Choroid plexus epithelial cell (primary cell): ENCODE measurements around the gene TCF4.

Source experiments
- DNase-seq: peaks from one replicate; pipeline ENCODE4 v3.0.0-alpha.2; 2010; ENCODE audit warnings: low read depth
- H3K4me3 ChIP-seq: 2 replicates; pipeline ENCODE4 v1.5.1; 2011; ENCODE audit warnings: low read depth, mild to moderate bottlenecking, control low read depth, low read length, moderate library complexity
- TF ChIP-seq, protein P1 (sequence below): conservative IDR thresholded peaks from 2 replicates; pipeline ENCODE4 v1.5.1; 2011; ENCODE audit warnings: low read depth, mild to moderate bottlenecking, control low read depth, inconsistent platforms, low read length, moderate library complexity

TCF4 gene

DNA sequence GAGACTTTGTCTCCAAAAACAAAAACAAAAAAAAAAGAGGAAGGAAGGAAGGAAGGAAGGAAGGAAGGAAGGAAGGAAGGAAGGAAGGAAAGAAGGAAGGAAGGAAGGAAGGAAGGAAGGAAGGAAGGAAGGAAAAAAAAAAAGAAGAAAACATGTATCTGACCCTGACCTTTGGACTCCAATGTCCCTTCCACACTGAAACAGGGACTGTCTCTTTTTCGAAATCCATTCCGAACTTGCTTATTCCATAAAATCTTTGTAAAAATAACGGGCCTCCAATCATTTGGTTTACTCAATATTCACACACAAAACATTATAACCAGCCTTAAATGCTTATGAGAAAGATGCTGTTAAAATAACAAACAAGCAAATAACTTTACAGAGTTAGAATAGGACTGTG is 225.7 kb downstream of the TCF4 start:
- DNase-seq: no peak
- TF ChIP-seq, protein P1, sequence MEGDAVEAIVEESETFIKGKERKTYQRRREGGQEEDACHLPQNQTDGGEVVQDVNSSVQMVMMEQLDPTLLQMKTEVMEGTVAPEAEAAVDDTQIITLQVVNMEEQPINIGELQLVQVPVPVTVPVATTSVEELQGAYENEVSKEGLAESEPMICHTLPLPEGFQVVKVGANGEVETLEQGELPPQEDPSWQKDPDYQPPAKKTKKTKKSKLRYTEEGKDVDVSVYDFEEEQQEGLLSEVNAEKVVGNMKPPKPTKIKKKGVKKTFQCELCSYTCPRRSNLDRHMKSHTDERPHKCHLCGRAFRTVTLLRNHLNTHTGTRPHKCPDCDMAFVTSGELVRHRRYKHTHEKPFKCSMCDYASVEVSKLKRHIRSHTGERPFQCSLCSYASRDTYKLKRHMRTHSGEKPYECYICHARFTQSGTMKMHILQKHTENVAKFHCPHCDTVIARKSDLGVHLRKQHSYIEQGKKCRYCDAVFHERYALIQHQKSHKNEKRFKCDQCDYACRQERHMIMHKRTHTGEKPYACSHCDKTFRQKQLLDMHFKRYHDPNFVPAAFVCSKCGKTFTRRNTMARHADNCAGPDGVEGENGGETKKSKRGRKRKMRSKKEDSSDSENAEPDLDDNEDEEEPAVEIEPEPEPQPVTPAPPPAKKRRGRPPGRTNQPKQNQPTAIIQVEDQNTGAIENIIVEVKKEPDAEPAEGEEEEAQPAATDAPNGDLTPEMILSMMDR: no peak
- no peak overlapping the region for H3K4me3 ChIP-seq

DNA sequence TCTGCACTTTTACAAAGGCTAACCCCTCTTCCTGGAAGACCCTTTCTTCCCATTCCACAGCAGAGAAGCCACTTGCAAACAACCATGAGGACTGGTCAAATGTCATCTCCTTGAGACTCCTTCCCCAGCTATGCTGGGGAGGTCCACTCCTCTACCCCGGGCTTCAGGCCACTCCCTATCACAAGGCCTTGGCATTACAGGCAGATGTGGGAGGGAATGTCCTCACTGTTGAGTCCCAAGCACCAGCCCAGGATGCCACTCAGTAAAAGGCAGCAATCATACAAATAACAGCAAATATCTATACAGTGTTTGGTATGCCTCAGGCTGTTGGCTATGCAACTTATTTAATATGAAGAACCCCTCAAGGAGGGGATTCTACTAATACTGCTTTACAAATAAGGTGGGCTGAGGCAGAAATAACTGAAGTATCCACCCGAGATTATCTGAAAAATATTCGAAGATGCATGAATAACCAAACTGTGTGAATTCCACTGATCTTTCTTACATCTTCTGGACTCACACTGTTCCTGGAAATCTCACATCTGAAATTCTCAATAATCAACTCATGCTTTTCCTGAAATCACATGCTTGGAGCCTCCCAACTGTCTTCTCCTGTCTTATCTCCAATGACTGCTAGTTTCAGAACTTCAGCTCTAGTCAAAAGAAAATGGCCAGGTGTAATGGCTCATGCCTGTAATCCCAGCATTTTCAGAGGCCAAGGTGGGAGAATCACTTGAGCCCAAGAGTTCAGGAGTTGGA is 226.3 kb downstream of the TCF4 start:
- H3K4me3 ChIP-seq: no peak overlapping the region
- no peak for DNase-seq
- TF ChIP-seq, protein P1: no peak

DNA sequence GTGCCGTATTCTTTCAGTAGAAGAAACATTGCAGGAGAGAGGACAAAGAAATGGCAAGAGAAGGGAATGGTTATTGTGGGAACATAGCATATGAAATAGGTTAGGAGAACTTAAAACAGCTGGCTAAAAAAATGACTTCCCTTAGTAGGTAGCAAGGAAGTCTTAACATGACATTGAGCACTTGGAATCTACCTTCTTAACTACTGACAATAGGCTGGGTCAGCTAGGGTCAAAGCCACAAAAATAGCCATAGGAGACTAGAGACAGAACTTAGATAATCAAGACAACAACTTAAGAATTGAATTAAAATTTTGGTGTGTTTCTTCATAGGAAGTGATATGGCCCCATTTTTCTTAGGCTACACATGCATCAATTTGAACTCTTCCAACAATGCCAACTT is 227.9 kb downstream of the TCF4 start:
- no peak overlapping the region for H3K4me3 ChIP-seq
- DNase-seq: no peak
- TF ChIP-seq, protein P1: no peak

DNA sequence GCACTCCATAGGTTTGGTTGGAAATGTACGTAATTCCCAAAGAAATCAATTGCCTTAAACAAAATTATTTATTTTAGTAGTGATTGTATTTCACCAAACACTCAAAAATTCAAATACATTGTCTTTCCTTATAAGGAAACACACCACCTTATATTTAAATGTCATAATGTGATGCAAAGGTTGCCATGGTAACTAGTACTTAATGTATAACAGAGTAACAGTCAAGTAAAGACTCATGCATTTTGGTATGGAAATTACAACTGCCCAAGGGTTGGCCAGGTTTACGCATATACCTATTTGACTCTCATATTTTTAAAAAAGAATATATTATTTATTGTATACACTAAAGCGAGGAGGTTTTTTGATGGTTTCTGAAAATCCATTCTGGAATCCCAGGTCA is 231.2 kb downstream of the TCF4 start:
- TF ChIP-seq, protein P1: no peak
- H3K4me3 ChIP-seq: no peak overlapping the region
- DNase-seq: no peak

DNA sequence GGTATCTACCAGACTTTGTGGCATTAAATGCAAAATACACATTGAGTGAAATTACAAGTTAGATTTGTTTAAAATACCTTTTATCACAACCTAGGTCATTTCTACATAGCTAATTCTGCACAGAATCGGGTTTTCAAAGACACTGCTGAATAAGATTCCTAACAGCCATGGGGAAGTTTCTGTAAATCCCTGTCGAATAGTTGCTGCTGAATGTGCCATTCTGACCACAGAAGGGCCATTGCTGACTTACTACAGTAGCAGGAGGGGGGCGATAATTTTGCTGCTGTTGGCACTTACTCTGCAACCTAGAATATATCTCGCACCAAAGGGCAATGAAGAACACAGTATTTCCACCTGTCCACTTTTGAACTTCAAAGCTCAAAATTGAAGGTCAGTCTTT is 232.8 kb downstream of the TCF4 start:
- no peak overlapping the region for H3K4me3 ChIP-seq
- no peak for DNase-seq
- TF ChIP-seq, protein P1: no peak

DNA sequence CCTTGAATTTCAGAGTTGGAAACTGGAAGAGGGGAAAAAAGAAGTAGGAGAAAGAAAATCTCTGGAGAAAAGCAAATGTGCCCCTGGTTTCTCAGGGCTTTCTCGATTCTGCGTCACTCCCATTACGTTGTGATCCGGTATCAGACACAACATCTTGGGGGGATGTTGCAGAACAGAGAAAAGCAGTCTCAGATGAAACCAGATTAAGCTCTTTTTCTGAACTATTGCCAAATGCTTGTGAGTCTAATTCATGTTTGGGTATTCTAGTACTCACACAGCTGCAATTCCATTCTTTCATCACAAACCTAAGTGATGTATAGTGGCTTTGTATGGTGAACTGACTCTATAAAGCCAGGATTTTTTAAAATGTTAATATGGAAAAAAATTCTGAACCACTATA is 233.2 kb downstream of the TCF4 start:
- TF ChIP-seq, protein P1: no peak
- no peak overlapping the region for H3K4me3 ChIP-seq
- DNase-seq: peak; percentile 58

DNA sequence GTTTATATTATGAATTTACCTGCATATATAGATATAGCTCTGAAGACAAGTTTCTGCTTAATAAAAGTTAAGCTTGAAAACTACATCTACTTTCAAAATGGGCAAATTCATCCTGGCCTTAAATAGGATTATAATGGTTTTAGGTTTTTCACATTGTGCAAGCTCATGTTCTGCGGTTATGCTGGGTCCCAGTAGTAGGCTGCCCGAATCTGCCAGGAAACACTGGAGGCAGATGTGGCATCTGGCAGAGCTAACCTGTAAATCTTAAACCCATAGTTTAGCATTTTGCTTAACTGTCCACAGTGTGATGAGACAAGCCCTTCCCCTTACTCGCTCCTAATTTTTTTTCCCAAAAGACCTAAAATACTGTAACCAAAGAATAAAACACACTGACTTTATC is 234.2 kb downstream of the TCF4 start:
- no peak for DNase-seq
- TF ChIP-seq, protein P1: no peak
- H3K4me3 ChIP-seq: no peak overlapping the region
